Heart left ventricle (tissue), 13 donors: ENCODE data around the gene SEMA5B.

Source experiments
- POLR2A ChIP-seq, 2 donors: fragments of 450-650 bp; IDR thresholded peaks; one replicate each; pipeline ENCODE4 v1.6.1; 2017; ENCODE audit warnings: antibody characterized with exemption in 2 of 2, mild to moderate bottlenecking in 2 of 2, moderate library complexity in 2 of 2
- TF ChIP-seq, protein P1 (sequence below), 12 donors: fragments of 200-600 bp; sonication (generic) in 4 of 12; IDR thresholded peaks; one replicate each; pipeline versions ENCODE4 v1.5.0 to v1.8.0; 2018 to 2022; ENCODE audit warnings: antibody characterized with exemption in 12 of 12, mild to moderate bottlenecking in 5 of 12
- donor health status: ischemic (EF 13 %, LVEDD 7.1; RV severe dilation, severe dysfunction).
- donor health status: DM: no; HTN: yes; CAD: no.
- donor health status: DM: no; HTN: no; CAD: no.
- donor health status: ischemic (EF 25% LVEDD 6.9; RV normal size, moderate dysfunction).
- donor health status: ischemic (EF 25% LVEDD 5.7; RV mildly dilated, moderate dysfunction).
- donor health status: ischemic (EF 35%, LVEDD 5.7; RV mildly dilated, moderate dysfunction).
- donor health status: nonischemic (EF 11% LVEDD 7.7; RV severe dilation, severe dysfunction).
- donor health status: DM: yes; HTN: yes; CAD: no.
- donor health status: PGD.
- donor health status: ischemic (EF 29% LVEDD 5.4; RV normal size, mild dysfunction).
- donor health status: nonischemic (EF 23%, LVEDD 6.1; RV moderate dilation, normal function).

- TF ChIP-seq, protein P1, sequence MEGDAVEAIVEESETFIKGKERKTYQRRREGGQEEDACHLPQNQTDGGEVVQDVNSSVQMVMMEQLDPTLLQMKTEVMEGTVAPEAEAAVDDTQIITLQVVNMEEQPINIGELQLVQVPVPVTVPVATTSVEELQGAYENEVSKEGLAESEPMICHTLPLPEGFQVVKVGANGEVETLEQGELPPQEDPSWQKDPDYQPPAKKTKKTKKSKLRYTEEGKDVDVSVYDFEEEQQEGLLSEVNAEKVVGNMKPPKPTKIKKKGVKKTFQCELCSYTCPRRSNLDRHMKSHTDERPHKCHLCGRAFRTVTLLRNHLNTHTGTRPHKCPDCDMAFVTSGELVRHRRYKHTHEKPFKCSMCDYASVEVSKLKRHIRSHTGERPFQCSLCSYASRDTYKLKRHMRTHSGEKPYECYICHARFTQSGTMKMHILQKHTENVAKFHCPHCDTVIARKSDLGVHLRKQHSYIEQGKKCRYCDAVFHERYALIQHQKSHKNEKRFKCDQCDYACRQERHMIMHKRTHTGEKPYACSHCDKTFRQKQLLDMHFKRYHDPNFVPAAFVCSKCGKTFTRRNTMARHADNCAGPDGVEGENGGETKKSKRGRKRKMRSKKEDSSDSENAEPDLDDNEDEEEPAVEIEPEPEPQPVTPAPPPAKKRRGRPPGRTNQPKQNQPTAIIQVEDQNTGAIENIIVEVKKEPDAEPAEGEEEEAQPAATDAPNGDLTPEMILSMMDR (IDR thresholded peaks at IDR 0.05) = no peak
- no peak for TF ChIP-seq POLR2A (IDR thresholded peaks at IDR 0.05)
These were observed 137.4 kb downstream of the SEMA5B start for GRCh38 chr3:122890077-122890719.
